Mononuclear cell (primary cell): ENCODE results near the gene VPS51. TPM values are rescaled to one million over a fixed set of nuclear protein-coding genes. Genes with fewer than 3 reads are reported as not detected.

Experiments used
- H3K27me3 ChIP-seq: 2 replicates; pipeline ENCODE4 v1.6.0; 2011; ENCODE audit warnings: low read length, control low read depth; ENCODE audit not compliant: insufficient read depth
- H3K4me1 ChIP-seq: 2 replicates; pipeline ENCODE4 v1.5.1; 2011; ENCODE audit warnings: mild to moderate bottlenecking, low read length, control low read depth; ENCODE audit not compliant: insufficient read depth
- H3K4me3 ChIP-seq: 2 replicates; pipeline ENCODE4 v1.5.1; 2011; ENCODE audit warnings: mild to moderate bottlenecking, low read length, moderate library complexity
- H3K9me3 ChIP-seq: 2 replicates; pipeline ENCODE4 v1.5.1; 2011; ENCODE audit warnings: low read depth, mild to moderate bottlenecking, control low read depth, low read length
- total RNA-seq: library from RNA; depleted of rRNA; stranded (reverse); fragments of >200 nt; gene quantifications from one replicate; pipeline ENCODE4 v1.2.3, GENCODE V29; 2012

VPS51 gene
- total RNA-seq, 1 donor: 397 TPM

DNA sequence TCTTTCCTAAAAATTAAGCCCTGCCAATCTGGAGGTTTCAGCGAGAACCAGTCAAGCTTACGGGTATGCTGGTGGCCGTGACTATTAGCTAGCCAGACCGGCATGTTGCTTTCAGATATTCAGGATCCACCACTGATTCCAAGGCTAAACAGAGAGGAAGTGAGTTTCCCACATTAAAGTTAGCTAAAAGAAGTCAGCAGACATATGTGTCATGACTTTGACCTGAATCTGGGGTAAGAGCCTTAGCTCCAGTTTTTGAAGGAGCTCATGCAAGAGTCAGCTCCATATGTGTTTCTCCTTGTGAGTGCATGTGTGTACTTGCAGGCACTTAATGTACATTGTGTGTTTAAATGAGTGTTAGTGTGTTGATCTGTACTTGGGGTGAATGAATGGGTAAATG is 10.6 kb upstream of the VPS51 start:
- Histone ChIP-seq H3K27me3 (no peaks in the 10 kb centered on the region), H3K4me3 (no peak overlapping the region), H3K4me1 (peaks cover 35% of the 10 kb centered on the region), H3K9me3 (no peaks in the 10 kb centered on the region)

GRCh38 chr11:65086809-65087208 is 9.2 kb upstream of the VPS51 start:
- H3K4me1 ChIP-seq: peaks cover 23% of the 10 kb centered on the region
- no peaks in the 10 kb centered on the region for H3K9me3 ChIP-seq
- H3K4me3 ChIP-seq: no peak overlapping the region
- no peaks in the 10 kb centered on the region for H3K27me3 ChIP-seq

GRCh38 chr11:65087216-65087615 is 8.8 kb upstream of the VPS51 start:
- H3K4me1 ChIP-seq: peaks cover 20% of the 10 kb centered on the region
- no peak overlapping the region for H3K4me3 ChIP-seq
- H3K27me3 ChIP-seq: no peaks in the 10 kb centered on the region
- H3K9me3 ChIP-seq: no peaks in the 10 kb centered on the region

DNA sequence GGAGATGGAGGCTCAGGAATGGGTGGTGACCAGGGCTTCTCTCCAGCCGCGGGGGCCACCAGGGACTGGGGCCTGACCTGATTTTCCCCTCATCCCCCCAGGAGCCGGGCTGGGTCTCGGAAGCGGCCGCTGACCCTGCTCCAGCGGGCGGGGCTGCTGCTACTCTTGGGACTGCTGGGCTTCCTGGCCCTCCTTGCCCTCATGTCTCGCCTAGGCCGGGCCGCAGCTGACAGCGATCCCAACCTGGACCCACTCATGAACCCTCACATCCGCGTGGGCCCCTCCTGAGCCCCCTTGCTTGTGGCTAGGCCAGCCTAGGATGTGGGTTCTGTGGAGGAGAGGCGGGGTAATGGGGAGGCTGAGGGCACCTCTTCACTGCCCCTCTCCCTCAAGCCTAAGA is 8.2 kb upstream of the VPS51 start:
- Histone ChIP-seq H3K4me3 (no peak overlapping the region), H3K9me3 (no peaks in the 10 kb centered on the region), H3K4me1 (peaks cover 20% of the 10 kb centered on the region), H3K27me3 (no peaks in the 10 kb centered on the region)

- Histone ChIP-seq H3K4me1 (peaks cover 9% of the 10 kb centered on the region), H3K9me3 (no peaks in the 10 kb centered on the region), H3K27me3 (no peaks in the 10 kb centered on the region), H3K4me3 (no peak overlapping the region)
Observed at GRCh38 chr11:65089621-65090020, 6.4 kb upstream of the VPS51 start.

- Histone ChIP-seq H3K9me3 (no peaks in the 10 kb centered on the region), H3K4me3 (no peak overlapping the region), H3K27me3 (no peaks in the 10 kb centered on the region), H3K4me1 (peaks cover 2% of the 10 kb centered on the region)
Observed at GRCh38 chr11:65090628-65091027, 5.4 kb upstream of the VPS51 start.

GRCh38 chr11:65095427-65095826 is 587 bp upstream of the VPS51 start:
- Histone ChIP-seq H3K4me3 (no peak overlapping the region), H3K9me3 (no peaks in the 10 kb centered on the region), H3K27me3 (no peaks in the 10 kb centered on the region), H3K4me1 (peaks cover 20% of the 10 kb centered on the region)

GRCh38 chr11:65096926-65097325 is 912 bp downstream of the VPS51 start:
- H3K9me3 ChIP-seq: no peaks in the 10 kb centered on the region
- H3K27me3 ChIP-seq: no peaks in the 10 kb centered on the region
- no peak overlapping the region for H3K4me3 ChIP-seq
- peaks cover 20% of the 10 kb centered on the region for H3K4me1 ChIP-seq

GRCh38 chr11:65100674-65101350 is 4.8 kb downstream of the VPS51 start:
- peaks cover 16% of the 10 kb centered on the region for H3K4me1 ChIP-seq
- no peak overlapping the region for H3K4me3 ChIP-seq
- no peaks in the 10 kb centered on the region for H3K9me3 ChIP-seq
- no peaks in the 10 kb centered on the region for H3K27me3 ChIP-seq

GRCh38 chr11:65102142-65103095 is 6.4 kb downstream of the VPS51 start:
- Histone ChIP-seq H3K4me3 (no peak overlapping the region), H3K27me3 (no peaks in the 10 kb centered on the region), H3K9me3 (no peaks in the 10 kb centered on the region), H3K4me1 (peaks cover 5% of the 10 kb centered on the region)

DNA sequence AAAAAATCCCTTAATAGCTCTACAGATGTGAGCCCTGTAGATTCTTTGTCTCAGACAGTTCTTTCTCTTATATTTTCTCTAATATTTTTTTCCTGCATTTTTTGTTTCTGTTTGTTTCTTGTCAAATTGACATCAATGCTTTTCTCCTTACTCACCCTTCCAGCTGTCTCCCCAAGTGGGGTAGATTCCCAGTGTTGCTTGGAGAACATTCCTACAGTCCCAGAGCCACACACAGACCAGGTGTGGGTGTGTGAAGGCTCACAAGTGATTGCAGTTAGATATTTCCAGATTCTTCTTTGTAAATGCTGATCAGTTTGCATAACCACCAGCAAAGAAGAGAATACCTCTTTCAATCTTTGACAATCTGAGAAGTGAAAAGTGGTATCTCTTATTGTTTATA is 7.5 kb downstream of the VPS51 start:
- no peak overlapping the region for H3K4me3 ChIP-seq
- H3K4me1 ChIP-seq: no peaks in the 10 kb centered on the region
- no peaks in the 10 kb centered on the region for H3K27me3 ChIP-seq
- H3K9me3 ChIP-seq: no peaks in the 10 kb centered on the region

DNA sequence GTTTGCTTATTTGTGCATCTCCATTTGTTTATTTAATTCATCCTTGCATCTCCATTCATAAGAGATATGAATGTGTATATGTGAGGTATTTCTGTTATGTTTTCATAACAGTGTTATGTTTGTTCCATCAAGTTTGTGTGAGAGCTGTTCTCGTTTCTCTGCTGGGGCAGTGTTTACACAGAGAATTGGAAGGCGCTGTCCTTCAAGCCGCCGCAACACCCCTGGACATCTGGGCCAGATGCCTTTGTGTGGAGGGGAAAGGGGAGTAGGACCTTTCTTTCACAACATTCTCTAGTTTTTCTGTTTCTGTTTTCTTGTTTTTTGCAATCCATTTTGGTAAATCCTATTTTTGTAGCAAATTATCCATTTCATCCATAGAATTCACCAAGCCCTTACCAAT is 8.6 kb downstream of the VPS51 start:
- H3K4me3 ChIP-seq: no peak overlapping the region
- no peaks in the 10 kb centered on the region for H3K9me3 ChIP-seq

DNA sequence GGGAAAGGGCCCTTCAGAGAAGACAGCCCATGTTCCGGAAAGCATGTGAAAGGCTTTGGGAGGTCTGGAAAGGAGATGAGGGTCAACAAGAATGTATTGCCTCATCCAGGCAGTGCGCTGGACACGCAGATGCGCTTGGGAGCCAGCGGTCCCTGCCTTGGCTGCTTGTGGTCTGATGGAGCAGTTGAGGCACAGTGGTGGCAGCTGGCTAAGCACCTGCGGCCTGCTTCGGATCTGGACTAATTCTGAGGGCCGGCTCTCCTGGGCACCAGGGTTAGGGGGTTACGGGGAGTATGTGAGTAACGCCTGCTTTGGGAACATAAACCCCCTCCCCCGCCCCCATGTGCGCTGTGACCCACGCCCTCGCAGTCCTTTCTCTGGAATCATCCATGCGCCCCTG is 11.1 kb downstream of the VPS51 start:
- H3K27me3 ChIP-seq: no peaks in the 10 kb centered on the region
- H3K4me1 ChIP-seq: peaks cover 21% of the 10 kb centered on the region
- no peaks in the 10 kb centered on the region for H3K9me3 ChIP-seq
- no peak overlapping the region for H3K4me3 ChIP-seq

More for the DNA sequence above, 8.6 kb downstream of the VPS51 start:
- no peaks in the 10 kb centered on the region for H3K4me1 ChIP-seq
- no peaks in the 10 kb centered on the region for H3K27me3 ChIP-seq

- Histone ChIP-seq H3K4me1 (peaks cover 29% of the 10 kb centered on the region), H3K27me3 (no peaks in the 10 kb centered on the region), H3K9me3 (no peaks in the 10 kb centered on the region), H3K4me3 (no peak overlapping the region)
Observed at GRCh38 chr11:65107751-65108468, 11.9 kb downstream of the VPS51 start.

- Histone ChIP-seq H3K4me1 (peaks cover 36% of the 10 kb centered on the region), H3K9me3 (no peaks in the 10 kb centered on the region), H3K27me3 (no peaks in the 10 kb centered on the region), H3K4me3 (no peak overlapping the region)
Observed at GRCh38 chr11:65108469-65109123, 12.6 kb downstream of the VPS51 start.
